Mucosa of descending colon (tissue), 3 donors: ENCODE results near the gene AKR1C2. TPM values are rescaled to one million over a fixed set of nuclear protein-coding genes. Genes with fewer than 3 reads are reported as not detected.
"Not testable (repeated sequence)": the region's sequence is repeated elsewhere in the genome, so short reads cannot be mapped to it uniquely, and the experiment has no call there.

Source experiments
- ATAC-seq: fragments of 200-7000 bp; cut with Tn5 transposase; one replicate; pipeline ENCODE4 v1.9.1; 2020; ENCODE audit warnings: mild to moderate bottlenecking, moderate library complexity
- DNase-seq, 3 donors: peaks; one replicate each; pipeline ENCODE4 v3.0.0-alpha.2; 2020
- H3K36me3 ChIP-seq: fragments of 200-600 bp; one replicate; pipeline ENCODE4 v1.8.0; 2021; ENCODE audit warnings: low read depth, mild to moderate bottlenecking
- H3K4me1 ChIP-seq: fragments of 200-600 bp; one replicate; pipeline ENCODE4 v1.8.0; 2021; ENCODE audit warnings: low read depth, mild to moderate bottlenecking
- H3K4me3 ChIP-seq: fragments of 200-600 bp; one replicate; pipeline ENCODE4 v1.8.0; 2021; ENCODE audit warnings: mild to moderate bottlenecking
- H3K9me3 ChIP-seq: fragments of 200-600 bp; one replicate; pipeline ENCODE4 v1.8.0; 2021; ENCODE audit warnings: mild to moderate bottlenecking
- intact Hi-C, 2 donors: fragments of 100-400 bp; cut with DNase I in 1 of 2; cut with micrococcal nuclease in 1 of 2; formaldehyde crosslinking; loops; one replicate each; pipeline versions ENCODE4 v1.11.0 to v1.11.1; 2022; cut with DNase I, micrococcal nuclease
- total RNA-seq, 3 donors: library from RNA; stranded (reverse); fragmentation: NEBNext Ultra II Directional in 2 of 3; extraction: Animal tissue kit (Norgen Biotek cat#: 25700) in 2 of 3; gene quantifications; one replicate each; pipeline versions ENCODE4 v1.2.1 to v1.2.4, GENCODE V29; 2021 to 2023
- TF ChIP-seq, protein P1 (sequence below): fragments of 200-600 bp; IDR thresholded peaks from one replicate; pipeline ENCODE4 v1.8.0; 2022; ENCODE audit warnings: antibody characterized with exemption, mild to moderate bottlenecking
- donor health status: DM: no; HTN: no; CAD: no; lungs with moderate emphysema.
- donor health status: DM: no; HTN: no; CAD: no.
- donor health status: DM: no; HTN: yes; CAD: no.

The AKR1C2 gene
- total RNA-seq, 3 donors from 2014 or later, result 19.5 to 39.7 (median 20.0) TPM

DNA sequence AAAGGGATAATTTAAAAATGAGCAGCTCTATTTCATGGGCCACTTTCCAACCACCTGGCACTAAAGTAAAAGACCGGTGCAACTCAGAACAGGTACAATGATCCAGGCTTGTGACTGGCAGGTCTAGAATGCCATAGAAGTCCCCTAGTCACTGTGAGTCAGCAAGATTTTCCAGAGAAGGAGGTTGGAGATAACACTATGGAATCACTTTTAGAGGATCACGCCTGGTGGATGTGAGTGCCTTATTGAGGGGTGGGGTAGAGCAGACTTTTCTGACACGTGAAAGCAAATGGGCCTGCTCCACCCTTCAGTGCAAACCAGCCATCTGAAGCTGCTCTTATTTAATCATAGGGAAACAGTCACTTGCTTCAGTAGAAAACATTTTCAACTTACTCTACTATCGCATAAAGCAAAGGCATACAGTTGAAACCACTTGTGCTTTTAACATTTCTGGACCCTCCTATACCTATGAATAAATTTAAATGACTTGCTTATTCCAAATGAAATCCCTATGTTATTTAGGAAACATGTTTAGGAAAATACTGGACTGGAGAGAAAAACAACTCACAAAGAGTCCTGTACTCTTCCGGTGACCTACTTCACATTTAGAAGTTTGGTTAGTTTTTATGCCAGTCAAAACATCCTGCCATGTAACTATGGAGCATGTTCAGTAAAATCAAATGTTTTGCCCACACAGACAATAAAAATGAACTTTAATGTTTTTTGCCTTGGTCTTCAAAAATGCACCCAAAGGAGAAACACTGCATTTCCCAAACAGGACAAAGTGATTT lies 61.9 kb downstream of the AKR1C2 start:
- intact Hi-C loops, result no loop called here
- TF ChIP-seq, protein P1, sequence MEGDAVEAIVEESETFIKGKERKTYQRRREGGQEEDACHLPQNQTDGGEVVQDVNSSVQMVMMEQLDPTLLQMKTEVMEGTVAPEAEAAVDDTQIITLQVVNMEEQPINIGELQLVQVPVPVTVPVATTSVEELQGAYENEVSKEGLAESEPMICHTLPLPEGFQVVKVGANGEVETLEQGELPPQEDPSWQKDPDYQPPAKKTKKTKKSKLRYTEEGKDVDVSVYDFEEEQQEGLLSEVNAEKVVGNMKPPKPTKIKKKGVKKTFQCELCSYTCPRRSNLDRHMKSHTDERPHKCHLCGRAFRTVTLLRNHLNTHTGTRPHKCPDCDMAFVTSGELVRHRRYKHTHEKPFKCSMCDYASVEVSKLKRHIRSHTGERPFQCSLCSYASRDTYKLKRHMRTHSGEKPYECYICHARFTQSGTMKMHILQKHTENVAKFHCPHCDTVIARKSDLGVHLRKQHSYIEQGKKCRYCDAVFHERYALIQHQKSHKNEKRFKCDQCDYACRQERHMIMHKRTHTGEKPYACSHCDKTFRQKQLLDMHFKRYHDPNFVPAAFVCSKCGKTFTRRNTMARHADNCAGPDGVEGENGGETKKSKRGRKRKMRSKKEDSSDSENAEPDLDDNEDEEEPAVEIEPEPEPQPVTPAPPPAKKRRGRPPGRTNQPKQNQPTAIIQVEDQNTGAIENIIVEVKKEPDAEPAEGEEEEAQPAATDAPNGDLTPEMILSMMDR, result no peak
- ATAC-seq (peak; percentile 33), DNase-seq (no peak)
- H3K4me3 ChIP-seq, result no peak overlapping the region
- H3K36me3 ChIP-seq, result no peaks in the 10 kb centered on the region
- no peaks in the 10 kb centered on the region for H3K4me1 ChIP-seq
- no peaks in the 10 kb centered on the region for H3K9me3 ChIP-seq

DNA sequence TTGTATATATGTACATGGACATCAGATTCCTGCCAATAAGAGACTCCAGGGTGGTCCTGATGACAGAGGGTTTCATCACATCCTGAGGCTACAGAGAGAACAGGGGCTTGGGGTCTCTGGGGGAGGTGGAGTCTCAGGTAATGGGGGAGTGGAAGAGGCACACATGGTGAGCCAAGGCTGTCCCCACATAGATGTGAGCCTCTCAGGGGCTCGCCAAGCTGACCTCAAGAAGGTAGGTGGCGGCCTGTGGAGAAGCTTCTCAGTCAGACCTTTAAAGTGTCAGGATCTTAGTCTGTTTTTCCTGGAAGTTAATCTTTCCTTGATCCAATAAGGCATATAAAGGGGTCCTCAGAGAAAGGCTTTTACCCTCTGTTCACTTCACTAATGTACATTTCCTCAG lies 62.7 kb downstream of the AKR1C2 start:
- intact Hi-C loops, H3K9me3 ChIP-seq, DNase-seq, H3K36me3 ChIP-seq, ATAC-seq, H3K4me3 ChIP-seq, H3K4me1 ChIP-seq: not testable (repeated sequence)

DNA sequence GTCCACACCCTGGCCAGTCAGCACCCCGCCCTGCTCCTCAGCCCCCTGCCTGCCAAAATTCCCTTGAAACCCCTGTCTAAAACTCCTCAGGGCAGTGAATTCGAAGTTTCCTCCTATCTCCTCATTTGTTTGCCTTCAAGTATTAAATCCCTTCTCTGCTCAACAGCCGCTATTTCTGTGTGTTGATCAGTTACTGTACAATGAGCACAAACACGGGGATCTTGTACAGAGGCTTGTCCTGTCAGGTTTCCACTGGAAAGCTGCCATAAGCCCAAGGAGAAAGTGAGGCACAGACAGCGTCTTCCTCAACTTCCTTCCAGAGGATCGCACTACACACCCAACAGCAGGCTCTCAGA lies 63.6 kb downstream of the AKR1C2 start:
- H3K4me1 ChIP-seq, H3K36me3 ChIP-seq, H3K9me3 ChIP-seq, ATAC-seq, DNase-seq, H3K4me3 ChIP-seq, intact Hi-C loops: not testable (repeated sequence)

GRCh38 chr10:4939224-4940072 lies 64.2 kb downstream of the AKR1C2 start:
- ATAC-seq (no peak), DNase-seq (no peak)
- H3K36me3 ChIP-seq, result no peaks in the 10 kb centered on the region

More at GRCh38 chr10:4939224-4940072, 64.2 kb downstream of the AKR1C2 start:
- Histone ChIP-seq H3K9me3 (no peaks in the 10 kb centered on the region), H3K4me3 (no peak overlapping the region), H3K4me1 (peaks cover 4% of the 10 kb centered on the region)
- intact Hi-C loops, result no loop called here
- TF ChIP-seq, protein P1, result no peak

Other genes starting within 250 kb of the AKR1C2 start
- gene AKR1E2, start 177.7 kb downstream of the AKR1C2 start, total RNA-seq, result 10 to 100 TPM in 1 of 3 donors, 1 to 10 TPM in 2; 6.7 to 20.4 (median 8.0) TPM
- gene AKR1C1, start 40.4 kb downstream of the AKR1C2 start, total RNA-seq, result 10 to 100 TPM; 28.4 to 66.9 (median 38.3) TPM
- gene AKR1C3, start 90.6 kb upstream of the AKR1C2 start, total RNA-seq, result 100 to 1,000 TPM; 110 to 384 (median 308) TPM
- not detected for gene AKR1C8, start 181.3 kb upstream of the AKR1C2 start, total RNA-seq
- gene AKR1C4, start 193.0 kb upstream of the AKR1C2 start, total RNA-seq, result not detected